GM10248 (cell line): Measurements from ENCODE around the gene AURKB.
A peak's percentile ranks its signal among the peaks of the same experiment; 100 is the strongest.

ENCODE experiments used
- CTCF ChIA-PET: fragments of 300-600 bp; sonication (Branson Sonifier 250); formaldehyde crosslinking; extraction: SDS; loops from one replicate; lab custom pipeline; 2021; ENCODE audit warnings: antibody characterized with exemption; lab: Yijun Ruan, JAX
- POLR2A ChIA-PET: fragments of 350-650 bp; sonication (Branson Sonifier 250); formaldehyde crosslinking; extraction: SDS; loops from one replicate; lab custom pipeline; 2020; ENCODE audit warnings: antibody characterized with exemption; lab: Yijun Ruan, JAX
- DNase-seq: peaks from one replicate; pipeline ENCODE4 v3.0.0; 2012; ENCODE audit errors: extremely low spot score
- TF ChIP-seq, protein P1 (sequence below): IDR thresholded peaks from 2 replicates; pipeline ENCODE4 v1.5.1; 2012; ENCODE audit warnings: mild to moderate bottlenecking, low read depth; ENCODE audit errors: extremely low read depth, missing control alignments, control extremely low read depth

AURKB gene

GRCh38 chr17:8206536-8206935 is 3.8 kb downstream of the AURKB start:
- TF ChIP-seq, protein P1, sequence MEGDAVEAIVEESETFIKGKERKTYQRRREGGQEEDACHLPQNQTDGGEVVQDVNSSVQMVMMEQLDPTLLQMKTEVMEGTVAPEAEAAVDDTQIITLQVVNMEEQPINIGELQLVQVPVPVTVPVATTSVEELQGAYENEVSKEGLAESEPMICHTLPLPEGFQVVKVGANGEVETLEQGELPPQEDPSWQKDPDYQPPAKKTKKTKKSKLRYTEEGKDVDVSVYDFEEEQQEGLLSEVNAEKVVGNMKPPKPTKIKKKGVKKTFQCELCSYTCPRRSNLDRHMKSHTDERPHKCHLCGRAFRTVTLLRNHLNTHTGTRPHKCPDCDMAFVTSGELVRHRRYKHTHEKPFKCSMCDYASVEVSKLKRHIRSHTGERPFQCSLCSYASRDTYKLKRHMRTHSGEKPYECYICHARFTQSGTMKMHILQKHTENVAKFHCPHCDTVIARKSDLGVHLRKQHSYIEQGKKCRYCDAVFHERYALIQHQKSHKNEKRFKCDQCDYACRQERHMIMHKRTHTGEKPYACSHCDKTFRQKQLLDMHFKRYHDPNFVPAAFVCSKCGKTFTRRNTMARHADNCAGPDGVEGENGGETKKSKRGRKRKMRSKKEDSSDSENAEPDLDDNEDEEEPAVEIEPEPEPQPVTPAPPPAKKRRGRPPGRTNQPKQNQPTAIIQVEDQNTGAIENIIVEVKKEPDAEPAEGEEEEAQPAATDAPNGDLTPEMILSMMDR = no peak
- ChIA-PET POLR2A (no interaction called here), CTCF (interaction anchor here (0.9 to 1.2 kb wide), 2 partner anchors 15 to 85 kb away, joined by 3 read pairs; no protein-coding TSS in a partner anchor)
- no peak for DNase-seq

DNA sequence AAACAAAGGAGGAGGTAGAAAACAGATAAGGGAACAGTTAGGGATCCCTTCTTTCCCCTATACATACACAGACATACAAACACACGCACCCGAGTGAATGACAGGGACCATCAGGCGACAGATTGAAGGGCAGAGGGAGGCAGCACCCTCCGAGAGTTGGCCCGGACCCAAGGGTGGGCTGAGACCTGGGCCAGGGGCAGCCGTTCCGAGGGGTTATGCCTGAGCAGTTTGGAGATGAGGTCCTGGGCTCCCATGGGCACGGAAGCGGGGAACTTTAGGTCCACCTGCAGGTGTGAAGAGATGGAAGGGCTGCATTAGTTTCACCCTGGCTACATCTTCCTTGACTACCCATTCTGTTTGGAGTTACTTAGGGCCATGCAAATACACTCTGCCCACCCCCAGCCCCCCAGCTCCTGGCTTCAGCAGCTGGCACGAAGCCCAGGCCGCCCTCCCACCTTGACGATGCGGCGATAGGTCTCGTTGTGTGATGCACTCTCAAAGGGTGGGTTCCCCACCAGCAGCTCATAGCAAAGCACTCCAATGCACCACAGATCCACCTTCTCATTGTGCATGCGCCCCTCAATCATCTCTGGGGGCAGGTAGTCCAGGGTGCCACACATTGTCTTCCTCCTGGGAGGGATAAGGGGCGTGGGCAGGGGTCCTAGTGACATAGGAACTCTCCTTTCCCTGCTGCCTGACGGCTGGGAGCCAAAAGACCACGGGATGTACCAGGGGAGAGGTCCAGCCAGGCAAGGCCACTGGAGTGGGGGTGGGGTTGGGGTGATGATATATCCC is 5.4 kb downstream of the AURKB start:
- CTCF ChIA-PET = interaction anchor here (1.0 to 1.1 kb wide), 2 partner anchors 11 to 15 kb away, joined by 3 read pairs; partner anchors contain the start of gene BORCS6
- POLR2A ChIA-PET = interaction anchor here (0.6 kb wide), 1 partner anchor 171 kb away, joined by 3 read pairs; no protein-coding TSS in a partner anchor

DNA sequence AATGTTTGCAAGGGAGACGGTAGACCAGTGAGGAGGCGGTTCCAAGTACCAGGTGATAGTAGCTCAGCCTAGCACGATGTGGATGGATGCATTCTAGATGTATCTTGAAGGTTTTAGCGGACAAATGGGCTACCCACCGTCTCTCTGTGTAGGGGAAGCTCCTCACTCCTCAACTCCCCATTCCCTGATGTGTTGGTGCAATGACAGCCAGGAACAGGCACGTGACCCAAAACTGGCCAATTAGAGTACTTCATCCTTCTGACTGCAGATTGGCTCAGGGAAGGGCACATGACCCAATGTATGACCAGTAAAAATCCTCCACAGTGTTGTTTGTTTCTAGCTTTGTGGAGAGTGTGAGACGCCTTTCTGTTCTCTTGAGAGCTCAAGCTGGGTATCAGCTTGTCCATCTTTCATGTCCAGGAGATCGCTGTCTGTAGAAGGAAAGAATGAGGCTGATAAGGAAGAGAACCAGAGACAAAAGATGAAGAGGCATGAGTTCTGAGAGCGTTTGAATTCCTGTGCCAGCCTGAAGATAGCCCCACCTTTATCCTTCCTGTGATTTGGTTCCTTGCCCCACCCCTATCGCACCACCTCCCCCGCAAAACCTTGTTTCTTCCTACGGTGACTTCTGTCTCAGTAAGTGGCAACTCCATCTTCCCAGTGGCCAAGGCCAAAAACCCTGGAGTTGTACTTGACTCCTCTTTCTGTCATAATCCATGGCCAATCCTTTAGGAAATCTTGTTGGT is 18.1 kb downstream of the AURKB start:
- peak; percentile 71 for DNase-seq
- CTCF ChIA-PET = interaction anchor here (0.6 to 2.7 kb wide), 8 partner anchors 7 to 119 kb away, joined by 3 to 13 read pairs (median 4); partner anchors contain the start of gene ALOXE3
- POLR2A ChIA-PET = interaction anchor here (0.8 to 1.7 kb wide), 5 partner anchors 17 to 97 kb away, joined by 3 to 9 read pairs (median 5); partner anchors contain the start of gene RANGRF
- TF ChIP-seq, protein P1 = no peak

More for the DNA sequence above, 5.4 kb downstream of the AURKB start:
- TF ChIP-seq, protein P1 = no peak
- DNase-seq = no peak

- DNase-seq = no peak
- TF ChIP-seq, protein P1 = no peak
- POLR2A ChIA-PET = interaction anchor here (0.5 to 6.1 kb wide), 12 partner anchors 7 to 58 kb away, joined by 3 to 89 read pairs (median 4); partner anchors contain the start of genes AURKB and CTC1
- CTCF ChIA-PET = interaction anchor here (0.7 to 4.3 kb wide), 12 partner anchors 10 to 130 kb away, joined by 3 to 30 read pairs (median 3); partner anchors contain the start of gene HES7
These were observed 19.9 kb downstream of the AURKB start for GRCh38 chr17:8190506-8190905.

- DNase-seq = peak; percentile 91
- ChIA-PET POLR2A (interaction anchor here (0.5 to 6.1 kb wide), 12 partner anchors 8 to 58 kb away, joined by 3 to 89 read pairs (median 3); partner anchors contain the start of genes AURKB and CTC1), CTCF (interaction anchor here (0.7 to 4.3 kb wide), 13 partner anchors 10 to 129 kb away, joined by 3 to 30 read pairs (median 3); partner anchors contain the start of gene HES7)
- TF ChIP-seq, protein P1 = peak; percentile 33
These were observed 20.5 kb downstream of the AURKB start, which contains the start of gene BORCS6 for GRCh38 chr17:8189711-8190477. TSS of gene BORCS6 (minus strand) at chr17:8190180. CDS start at chr17:8190140, 40 bp downstream.
